CD4-positive, alpha-beta T cell (primary cell): ENCODE data around the gene ADAMTS17. TPM values are rescaled to one million over a fixed set of nuclear protein-coding genes. Genes with fewer than 3 reads are reported as not detected.

Experiments used
- ATAC-seq: fragments of 200-7000 bp; cut with Tn5 transposase; one replicate; pipeline ENCODE4 v1.10.0; 2022; ENCODE audit warnings: mild to moderate bottlenecking; ENCODE audit not compliant: poor library complexity
- CTCF ChIA-PET: fragments of 350-600 bp; sonication (Branson Sonifier 250); formaldehyde crosslinking; loops from one replicate; lab custom pipeline; 2021; ENCODE audit warnings: antibody characterized with exemption, inconsistent platforms; lab: Charles Lee
- POLR2A ChIA-PET: fragments of 350-600 bp; sonication (Branson Sonifier 250); formaldehyde crosslinking; loops from one replicate; lab custom pipeline; 2021; ENCODE audit warnings: antibody characterized with exemption, inconsistent platforms; lab: Charles Lee
- DNase-seq, 14 experiments: peaks; one replicate each; pipeline ENCODE4 v3.0.0-alpha.2; 2013 to 2020; ENCODE audit warnings: mixed read lengths in 2 of 14
- H3K27ac ChIP-seq, 2 donors: one replicate each; pipeline versions ENCODE4 v1.5.1 to v1.7.0; 2013; ENCODE audit warnings: low read length in 2 of 2, low read depth in 1 of 2, mild to moderate bottlenecking in 1 of 2
- H3K27me3 ChIP-seq, 2 experiments: 1 replicate in 1 of 2; 2 replicates in 1 of 2; pipeline versions ENCODE4 v1.6.1 to v1.7.0; 2013; ENCODE audit warnings: low read length in 2 of 2, control low read depth in 1 of 2, mild to moderate bottlenecking in 1 of 2, moderate library complexity in 1 of 2; ENCODE audit not compliant: insufficient read depth in 2 of 2, control insufficient read depth in 1 of 2
- H3K36me3 ChIP-seq: one replicate; pipeline ENCODE4 v1.6.1; 2013; ENCODE audit warnings: low read length, control low read depth; ENCODE audit not compliant: insufficient read depth
- H3K4me1 ChIP-seq: one replicate; pipeline ENCODE4 v1.6.1; 2013; ENCODE audit warnings: low read length, control low read depth; ENCODE audit not compliant: insufficient read depth
- H3K4me3 ChIP-seq: one replicate; pipeline ENCODE4 v1.5.1; 2013; ENCODE audit warnings: mild to moderate bottlenecking, low read length, moderate library complexity
- H3K9me3 ChIP-seq, 2 experiments: 1 replicate in 1 of 2; 2 replicates in 1 of 2; pipeline versions ENCODE4 v1.6.1 to v1.7.0; 2013; ENCODE audit warnings: low read length in 2 of 2, mild to moderate bottlenecking in 2 of 2, control low read depth in 1 of 2, moderate library complexity in 1 of 2; ENCODE audit not compliant: control insufficient read depth in 1 of 2, insufficient read depth in 1 of 2
- H3K27ac Mint-ChIP-seq: one replicate; pipeline ENCODE4 v1.8.0; 2020; ENCODE audit warnings: mixed read lengths
- H3K27me3 Mint-ChIP-seq: one replicate; pipeline ENCODE4 v1.8.0; 2021; ENCODE audit warnings: mixed read lengths
- H3K36me3 Mint-ChIP-seq: one replicate; pipeline ENCODE4 v1.8.0; 2021; ENCODE audit warnings: low read depth, mixed read lengths
- H3K4me1 Mint-ChIP-seq: one replicate; pipeline ENCODE4 v1.8.0; 2021; ENCODE audit warnings: low read depth, mixed read lengths
- H3K4me3 Mint-ChIP-seq: one replicate; pipeline ENCODE4 v1.8.0; 2020; ENCODE audit warnings: mild to moderate bottlenecking, mixed read lengths
- H3K9me3 Mint-ChIP-seq: one replicate; pipeline ENCODE4 v1.8.0; 2020; ENCODE audit warnings: mixed read lengths
- intact Hi-C, 2 experiments: fragments of 100-400 bp; cut with DNase I in 1 of 2; cut with micrococcal nuclease in 1 of 2; formaldehyde crosslinking; loops; one replicate each; pipeline versions ENCODE4 v1.15.1 to v1.9.0; 2023 to 2025; cut with DNase I, micrococcal nuclease
- total RNA-seq, 174 experiments: library from RNA in 2 of 174; stranded (reverse) in 2 of 174; gene quantifications; one replicate each; pipeline ENCODE4 v1.2.3 and lab custom pipeline; 2021 to 2026
- TF ChIP-seq, protein P1 (sequence below): fragments of 200-600 bp; IDR thresholded peaks from one replicate; pipeline ENCODE4 v1.8.0; 2022; ENCODE audit warnings: antibody characterized with exemption, mild to moderate bottlenecking

ADAMTS17 gene
- total RNA-seq, 2 experiments from 2014 or later, result 9.9 to 13.2 TPM

DNA sequence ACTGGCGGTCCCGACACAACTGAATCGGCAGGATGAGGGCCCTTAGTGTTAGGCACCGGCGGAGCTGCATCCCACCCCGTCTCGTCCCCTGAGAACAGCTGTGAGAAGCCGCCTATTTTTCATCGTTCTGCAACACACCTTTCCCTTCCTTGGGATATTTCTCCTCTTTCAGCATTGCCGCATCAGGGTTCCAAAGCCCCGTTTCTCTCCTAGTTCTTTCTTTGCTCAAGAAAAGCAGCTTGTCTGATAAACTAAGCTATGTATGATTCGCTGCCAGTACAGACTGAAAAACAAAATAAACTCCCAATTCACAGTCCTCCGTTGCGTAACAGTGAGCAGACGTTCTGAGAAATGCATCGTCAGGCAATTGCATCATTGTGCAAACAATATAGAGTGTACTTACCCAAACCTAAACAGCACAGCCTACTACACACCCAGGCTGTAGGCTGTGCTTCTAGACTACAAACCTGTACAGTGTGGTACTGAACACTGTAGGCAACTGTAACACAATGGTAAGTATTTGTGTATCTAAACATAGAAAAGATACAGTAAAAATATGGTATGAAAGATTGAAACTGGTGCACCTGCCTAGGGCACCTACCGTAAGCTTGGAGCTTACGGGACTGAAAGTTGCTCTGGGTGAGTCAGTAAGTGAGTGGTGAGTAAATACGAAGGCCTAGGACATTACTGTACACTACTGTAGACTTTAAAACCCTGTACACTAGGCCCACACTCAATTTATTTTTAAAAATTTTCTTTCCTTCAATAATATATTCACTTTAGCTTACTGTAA lies 8.9 kb upstream of the ADAMTS17 start:
- DNase-seq (peak in 2 of 14 experiments; percentile 48 to 53), ATAC-seq (no peak)
- Mint-ChIP-seq H3K9me3 (no peaks in the 10 kb centered on the region), H3K27me3 (peaks cover 41% of the 10 kb centered on the region), H3K4me1 (peaks cover 13% of the 10 kb centered on the region), H3K4me3 (peak overlapping the region; percentile 98), H3K36me3 (no peaks in the 10 kb centered on the region), H3K27ac (peak overlapping the region; percentile 83)
- POLR2A ChIA-PET, result interaction anchor here (0.6 to 2.8 kb wide), 12 partner anchors 9 to 745 kb away, joined by 3 to 29 read pairs (median 8); partner anchors contain the start of genes ADAMTS17, ASB7 and LINS1
- intact Hi-C loops, result loop anchor here (1.0 to 5.0 kb wide), 3 partner anchors 220 to 657 kb away; no protein-coding TSS in a partner anchor
- Histone ChIP-seq H3K4me3 (peak overlapping the region; percentile 92), H3K27ac (no peak overlapping the region), H3K36me3 (no peaks in the 10 kb centered on the region), H3K4me1 (peaks cover 14% of the 10 kb centered on the region), H3K9me3 (no peaks in the 10 kb centered on the region), H3K27me3 (peaks cover 13 to 19% of the 10 kb centered on the region in 2 experiments)
- CTCF ChIA-PET, result interaction anchor here (0.8 to 3.0 kb wide), 23 partner anchors 8 to 968 kb away, joined by 3 to 99 read pairs (median 6); partner anchors contain the start of genes ADAMTS17, ASB7 and LINS1
- TF ChIP-seq, protein P1, sequence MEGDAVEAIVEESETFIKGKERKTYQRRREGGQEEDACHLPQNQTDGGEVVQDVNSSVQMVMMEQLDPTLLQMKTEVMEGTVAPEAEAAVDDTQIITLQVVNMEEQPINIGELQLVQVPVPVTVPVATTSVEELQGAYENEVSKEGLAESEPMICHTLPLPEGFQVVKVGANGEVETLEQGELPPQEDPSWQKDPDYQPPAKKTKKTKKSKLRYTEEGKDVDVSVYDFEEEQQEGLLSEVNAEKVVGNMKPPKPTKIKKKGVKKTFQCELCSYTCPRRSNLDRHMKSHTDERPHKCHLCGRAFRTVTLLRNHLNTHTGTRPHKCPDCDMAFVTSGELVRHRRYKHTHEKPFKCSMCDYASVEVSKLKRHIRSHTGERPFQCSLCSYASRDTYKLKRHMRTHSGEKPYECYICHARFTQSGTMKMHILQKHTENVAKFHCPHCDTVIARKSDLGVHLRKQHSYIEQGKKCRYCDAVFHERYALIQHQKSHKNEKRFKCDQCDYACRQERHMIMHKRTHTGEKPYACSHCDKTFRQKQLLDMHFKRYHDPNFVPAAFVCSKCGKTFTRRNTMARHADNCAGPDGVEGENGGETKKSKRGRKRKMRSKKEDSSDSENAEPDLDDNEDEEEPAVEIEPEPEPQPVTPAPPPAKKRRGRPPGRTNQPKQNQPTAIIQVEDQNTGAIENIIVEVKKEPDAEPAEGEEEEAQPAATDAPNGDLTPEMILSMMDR, result no peak

DNA sequence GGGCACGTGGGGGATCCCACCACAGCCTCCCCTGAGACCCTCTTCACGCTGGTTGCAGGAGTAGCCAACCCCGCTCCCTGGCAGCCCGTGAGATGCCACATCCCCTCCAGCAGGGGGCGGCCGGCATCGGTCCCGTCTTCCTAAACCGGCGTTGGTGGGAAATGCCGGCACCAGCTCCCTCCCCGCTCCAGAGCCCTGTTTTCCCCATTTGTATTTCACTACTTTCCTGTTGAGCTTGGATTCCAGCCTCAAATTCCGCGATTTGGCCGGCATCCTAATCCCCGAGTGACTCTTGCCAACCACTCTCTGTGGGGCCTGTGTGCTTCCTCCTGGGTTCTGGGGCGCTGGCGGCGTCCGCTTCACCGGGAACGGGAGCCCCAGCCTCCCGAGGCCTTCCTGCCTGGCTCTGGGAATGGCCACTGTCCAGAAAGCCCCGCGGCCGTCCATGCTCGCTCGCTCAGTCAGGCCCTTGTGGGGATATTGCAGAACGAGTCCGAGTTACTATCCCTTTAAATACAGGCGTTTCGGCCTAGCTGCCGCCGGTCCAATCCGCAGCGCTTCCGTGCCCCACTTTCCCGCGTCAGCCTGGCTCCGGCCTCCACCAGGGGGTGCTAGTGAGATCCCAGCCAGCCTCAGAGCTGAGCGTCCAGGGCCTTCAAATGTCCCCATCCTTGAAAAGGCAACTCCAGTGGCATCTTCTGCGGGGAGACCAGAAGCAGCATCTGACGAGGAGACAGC lies 8.1 kb upstream of the ADAMTS17 start:
- Histone ChIP-seq H3K27ac (peak overlapping the region; percentile 59 to 72), H3K27me3 (peaks cover 12 to 18% of the 10 kb centered on the region in 2 experiments), H3K4me1 (peaks cover 14% of the 10 kb centered on the region), H3K36me3 (no peaks in the 10 kb centered on the region), H3K4me3 (peak overlapping the region; percentile 92), H3K9me3 (no peaks in the 10 kb centered on the region)
- TF ChIP-seq, protein P1, result peak; percentile 90
- peaks cover 34% of the 10 kb centered on the region for H3K27me3 Mint-ChIP-seq
- ATAC-seq, result peak; percentile 92
- peak overlapping the region; percentile 98 for H3K4me3 Mint-ChIP-seq
- POLR2A ChIA-PET, result interaction anchor here (0.6 to 2.8 kb wide), 12 partner anchors 11 to 745 kb away, joined by 3 to 29 read pairs (median 8); partner anchors contain the start of genes ASB7 and LINS1
- no peaks in the 10 kb centered on the region for H3K9me3 Mint-ChIP-seq
- DNase-seq, result peak; percentile 72 to 91 (median 79)
- intact Hi-C loops, result loop anchor here (1.0 to 10.0 kb wide), 8 partner anchors 221 to 1098 kb away; partner anchors contain the start of genes ASB7 (in 1 of the 2), LINS1 (in 1 of the 2), LRRC28 (in 1 of the 2) and LYSMD4 (in 1 of the 2)
- no peaks in the 10 kb centered on the region for H3K36me3 Mint-ChIP-seq
- H3K27ac Mint-ChIP-seq, result peak overlapping the region; percentile 83
- peaks cover 13% of the 10 kb centered on the region for H3K4me1 Mint-ChIP-seq
- CTCF ChIA-PET, result interaction anchor here (0.6 to 3.0 kb wide), 27 partner anchors 9 to 969 kb away, joined by 3 to 99 read pairs (median 5); partner anchors contain the start of genes ADAMTS17, ASB7 and LINS1

DNA sequence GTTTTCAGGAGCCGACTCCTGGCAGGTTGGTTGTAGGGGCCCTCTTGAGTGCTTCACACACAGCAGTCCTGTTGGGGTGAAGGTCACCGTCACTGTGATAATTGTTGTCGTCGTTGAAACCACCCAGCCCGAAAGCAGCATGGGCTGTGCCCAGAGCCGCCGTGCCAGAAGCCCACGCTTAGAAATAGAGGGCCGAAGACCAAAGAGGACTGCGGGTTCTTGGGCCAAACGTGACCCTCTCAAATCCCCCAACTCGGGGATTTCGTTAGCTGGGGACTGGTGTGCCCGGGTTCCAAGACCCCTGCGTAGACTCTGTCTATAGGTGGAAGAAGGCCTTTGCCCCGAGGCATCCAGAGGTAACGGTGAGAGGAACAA lies 7.5 kb upstream of the ADAMTS17 start:
- TF ChIP-seq, protein P1, result no peak
- peaks cover 14% of the 10 kb centered on the region for H3K4me1 ChIP-seq
- Mint-ChIP-seq H3K36me3 (no peaks in the 10 kb centered on the region), H3K4me1 (peaks cover 13% of the 10 kb centered on the region), H3K9me3 (no peaks in the 10 kb centered on the region), H3K27ac (peak overlapping the region; percentile 83), H3K27me3 (peaks cover 29% of the 10 kb centered on the region), H3K4me3 (peak overlapping the region; percentile 98)
- peak overlapping the region; percentile 92 for H3K4me3 ChIP-seq
- no peak for DNase-seq
- ATAC-seq, result no peak
- POLR2A ChIA-PET, result interaction anchor here (0.8 to 2.8 kb wide), 9 partner anchors 10 to 424 kb away, joined by 3 to 29 read pairs (median 10); partner anchors contain the start of genes ASB7 and LINS1
- no peaks in the 10 kb centered on the region for H3K36me3 ChIP-seq
- H3K27ac ChIP-seq, result no peak overlapping the region
- intact Hi-C loops, result loop anchor here in 1 of 2 experiments (5.0 to 10.0 kb wide), 5 partner anchors 255 to 1097 kb away; partner anchors contain the start of genes ASB7, LINS1, LRRC28 and LYSMD4
- CTCF ChIA-PET, result interaction anchor here (0.7 to 3.0 kb wide), 15 partner anchors 10 to 658 kb away, joined by 3 to 99 read pairs (median 10); partner anchors contain the start of genes ADAMTS17, ASB7 and LINS1
- no peaks in the 10 kb centered on the region for H3K9me3 ChIP-seq
- H3K27me3 ChIP-seq, result peaks cover 10 to 15% of the 10 kb centered on the region in 2 experiments
